ENCODE measurements around the gene PPP5C. TPM values are rescaled to one million over a fixed set of nuclear protein-coding genes. Genes with fewer than 3 reads are reported as not detected.
A peak's percentile ranks its signal among the peaks of the same experiment; 100 is the strongest.

PPP5C gene
- total RNA-seq, 1 donor from 2014 or later: 48.9 TPM

- intact Hi-C loops (cut with DNase I): no loop called here
- Histone ChIP-seq H3K9me3 (no peaks in the 10 kb centered on the region), H3K27me3 (ENCODE audit: low read depth) (no peaks in the 10 kb centered on the region), H3K36me3 (peaks cover 93% of the 10 kb centered on the region), H3K4me3 (no peak overlapping the region), H3K27ac (no peak overlapping the region), H3K4me1 (no peaks in the 10 kb centered on the region)
- ATAC-seq (no peak), DNase-seq (peak; percentile 30)
- no peak for TF ChIP-seq CTCF (IDR thresholded peaks at IDR 0.05)
Observed at GRCh38 chr19:46385636-46386035, 38.7 kb downstream of the PPP5C start.

GRCh38 chr19:46386151-46386550 lies 39.3 kb downstream of the PPP5C start:
- intact Hi-C loops (cut with DNase I): no loop called here
- peaks cover 95% of the 10 kb centered on the region for H3K36me3 ChIP-seq
- no peaks in the 10 kb centered on the region for H3K4me1 ChIP-seq
- TF ChIP-seq CTCF (IDR thresholded peaks at IDR 0.05): no peak
- H3K9me3 ChIP-seq: no peaks in the 10 kb centered on the region
- DNase-seq (peak; percentile 28), ATAC-seq (no peak)
- H3K27ac ChIP-seq: no peak overlapping the region
- H3K27me3 ChIP-seq (ENCODE audit: low read depth): no peaks in the 10 kb centered on the region
- H3K4me3 ChIP-seq: no peak overlapping the region

GRCh38 chr19:46386996-46387712 lies 40.3 kb downstream of the PPP5C start:
- Histone ChIP-seq H3K4me1 (peaks cover 7% of the 10 kb centered on the region), H3K9me3 (no peaks in the 10 kb centered on the region), H3K4me3 (no peak overlapping the region), H3K27me3 (ENCODE audit: low read depth) (no peaks in the 10 kb centered on the region), H3K36me3 (peaks cover 94% of the 10 kb centered on the region), H3K27ac (no peak overlapping the region)
- intact Hi-C loops (cut with DNase I): no loop called here
- TF ChIP-seq CTCF (IDR thresholded peaks at IDR 0.05): no peak
- ATAC-seq (no peak), DNase-seq (peak; percentile 33)

GRCh38 chr19:46387713-46388130 lies 40.8 kb downstream of the PPP5C start:
- intact Hi-C loops (cut with DNase I): no loop called here
- no peaks in the 10 kb centered on the region for H3K27me3 ChIP-seq (ENCODE audit: low read depth)
- peak; percentile 16 for DNase-seq
- H3K27ac ChIP-seq: no peak overlapping the region
- H3K4me1 ChIP-seq: peaks cover 12% of the 10 kb centered on the region
- H3K9me3 ChIP-seq: no peaks in the 10 kb centered on the region
- peaks cover 88% of the 10 kb centered on the region for H3K36me3 ChIP-seq
- H3K4me3 ChIP-seq: no peak overlapping the region
- TF ChIP-seq CTCF (IDR thresholded peaks at IDR 0.05): no peak
- ATAC-seq: no peak

- no peak for TF ChIP-seq CTCF (IDR thresholded peaks at IDR 0.05)
- Histone ChIP-seq H3K27ac (no peak overlapping the region), H3K4me1 (peaks cover 18% of the 10 kb centered on the region), H3K36me3 (peaks cover 87% of the 10 kb centered on the region), H3K9me3 (no peaks in the 10 kb centered on the region), H3K4me3 (no peak overlapping the region), H3K27me3 (ENCODE audit: low read depth) (no peaks in the 10 kb centered on the region)
- ATAC-seq (no peak), DNase-seq (peak; percentile 30)
- intact Hi-C loops (cut with DNase I): no loop called here
Observed at GRCh38 chr19:46388311-46389095, 41.6 kb downstream of the PPP5C start.

Measured in lower lobe of right lung (tissue), 2 donors.